Forelimb muscle (tissue), 1 donor: ENCODE measurements around the gene DPYSL5. TPM values are rescaled to one million over a fixed set of nuclear protein-coding genes. Genes with fewer than 3 reads are reported as not detected.
"Not testable (repeated sequence)": the region's sequence is repeated elsewhere in the genome, so short reads cannot be mapped to it uniquely, and the experiment has no call there.

ENCODE experiments used
- DNase-seq: peaks from one replicate; pipeline ENCODE4 v3.0.0-alpha.2; 2013; ENCODE audit warnings: low read depth
- polyA plus RNA-seq: library from polyadenylated mRNA; unstranded; fragments of 120-200 nt; gene quantifications from one replicate; pipeline ENCODE4 v1.2.1, GENCODE V29; 2013; ENCODE audit not compliant: insufficient read length

Gene DPYSL5
- polyA plus RNA-seq, 1 donor, result 19.1 TPM

- DNase-seq, result peak; percentile 22
These were observed 53.6 kb downstream of the DPYSL5 start for GRCh38 chr2:26901326-26902183.

DNA sequence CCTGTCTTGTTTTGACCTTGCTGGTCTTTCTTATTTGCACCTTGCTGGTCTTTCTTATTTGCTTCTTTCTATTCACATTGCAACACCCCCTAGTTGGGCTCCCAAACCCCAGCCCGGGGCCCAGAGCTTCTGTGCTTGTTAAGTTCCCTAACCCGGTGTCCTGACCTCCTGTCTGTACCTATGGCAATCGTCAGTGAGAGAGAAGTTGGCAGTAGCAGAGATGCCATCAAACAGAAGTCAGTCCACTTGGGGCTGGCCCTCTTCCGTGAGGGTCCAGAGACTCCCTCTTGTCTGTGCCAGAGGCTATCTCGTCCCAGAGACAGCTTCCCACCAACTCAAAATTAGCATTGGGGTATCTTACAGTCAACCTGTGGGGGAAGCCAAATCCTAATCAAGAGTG lies 55.7 kb downstream of the DPYSL5 start:
- no peak for DNase-seq

GRCh38 chr2:26904839-26905238 lies 56.9 kb downstream of the DPYSL5 start:
- no peak for DNase-seq

DNA sequence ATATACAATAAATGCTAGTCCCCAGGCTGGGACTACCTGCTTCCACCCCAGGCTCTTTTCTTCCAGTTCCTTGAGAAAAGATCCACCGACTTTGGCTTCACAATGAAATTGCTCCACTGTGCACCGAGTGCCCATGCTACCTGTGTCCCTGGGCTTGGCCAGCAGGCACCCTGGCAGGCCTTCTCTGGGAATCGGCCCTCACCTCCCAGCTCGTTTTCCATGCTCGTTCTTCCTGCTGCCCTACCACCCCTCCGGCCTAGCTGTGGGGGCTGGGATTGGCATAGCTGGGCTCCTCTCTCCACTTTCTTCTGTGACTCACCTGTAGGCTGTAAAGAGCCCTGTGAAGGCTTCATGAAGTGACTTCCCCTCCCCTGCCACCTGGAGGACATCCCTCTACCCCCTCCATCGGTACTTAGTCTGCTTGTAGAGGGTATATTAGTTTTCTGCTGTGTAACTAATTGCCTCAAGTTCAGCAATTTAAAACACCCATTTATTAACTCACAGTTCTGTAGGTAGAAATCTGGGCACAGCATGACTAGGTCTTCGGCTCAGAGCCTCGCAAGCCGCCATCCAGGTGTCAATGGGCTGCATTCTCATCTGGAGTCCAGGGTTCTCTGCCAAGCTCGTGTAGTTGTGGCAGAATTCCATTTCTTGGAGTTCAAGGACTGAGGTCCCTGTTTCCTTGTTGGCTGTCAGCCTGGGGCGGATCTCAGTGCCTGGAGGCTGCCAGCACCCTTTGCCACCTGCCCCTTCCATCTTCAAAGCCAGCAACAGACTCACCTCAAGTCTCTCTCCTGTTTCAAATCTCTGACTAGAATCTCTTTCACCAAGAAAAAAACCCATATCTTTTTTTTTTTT lies 57.6 kb downstream of the DPYSL5 start:
- DNase-seq, result no peak

DNA sequence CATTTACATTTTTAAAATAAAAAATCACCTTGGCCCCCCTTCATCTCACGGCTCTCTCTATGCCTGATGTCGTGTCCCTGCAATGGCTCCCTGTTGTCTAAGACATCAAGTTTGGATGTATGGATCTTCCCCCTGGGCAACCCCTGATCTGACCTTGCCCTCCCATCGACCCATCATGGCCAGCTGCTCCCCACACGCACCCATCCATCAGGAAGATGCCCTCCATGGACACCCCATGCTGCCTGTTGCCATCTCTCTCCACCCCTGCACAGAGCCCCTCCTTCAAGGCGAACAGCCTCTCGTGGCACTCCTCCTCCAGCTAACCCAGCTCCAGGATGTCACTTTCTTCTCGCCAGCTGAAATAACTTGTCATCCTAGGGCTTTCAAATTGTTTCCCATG lies 59.5 kb downstream of the DPYSL5 start:
- no peak for DNase-seq

GRCh38 chr2:26910176-26910575 lies 62.2 kb downstream of the DPYSL5 start:
- DNase-seq, result no peak

GRCh38 chr2:26911911-26912861 lies 64.3 kb downstream of the DPYSL5 start:
- no peak for DNase-seq

DNA sequence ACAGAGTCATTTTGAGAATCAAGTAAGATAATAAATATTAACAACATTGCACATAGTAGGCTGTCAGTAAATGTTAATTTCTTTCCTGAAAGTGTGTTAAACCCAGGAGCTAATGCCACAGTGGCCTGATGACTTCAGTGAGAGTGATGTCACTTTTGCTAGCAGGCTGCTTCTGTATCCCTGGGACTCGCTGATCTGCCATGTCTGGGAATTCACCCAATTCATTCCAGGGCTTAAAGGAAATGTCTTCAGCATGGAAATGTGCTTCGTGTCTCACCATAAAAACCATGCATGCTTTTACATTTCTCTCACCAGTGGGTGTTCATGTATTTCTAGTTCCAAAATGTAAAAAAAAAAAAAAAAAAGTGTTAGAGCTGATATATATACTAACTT lies 65.7 kb downstream of the DPYSL5 start:
- peak; percentile 46 for DNase-seq

GRCh38 chr2:26913999-26914658 lies 66.2 kb downstream of the DPYSL5 start:
- DNase-seq, result no peak

- no peak for DNase-seq
These were observed 66.9 kb downstream of the DPYSL5 start for GRCh38 chr2:26914659-26915310.

DNA sequence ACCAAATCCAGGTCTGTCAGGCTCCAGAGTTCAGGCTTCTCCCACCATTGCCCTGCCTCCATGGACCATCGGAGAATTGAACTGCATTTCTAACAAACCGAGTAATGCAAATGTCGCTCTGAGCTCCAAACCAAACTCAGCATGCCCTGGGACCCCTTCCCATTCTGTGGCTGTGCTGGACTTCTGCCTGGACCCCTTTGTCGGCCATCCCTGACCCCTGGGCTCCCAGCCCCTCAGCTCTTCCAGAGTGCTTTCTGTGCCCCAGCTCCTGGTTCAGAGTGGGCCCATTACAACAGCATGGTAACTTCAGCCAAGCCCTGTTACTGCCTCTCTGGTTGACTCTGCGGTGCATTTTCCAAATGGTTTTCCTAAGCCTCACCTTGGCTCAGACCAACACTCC lies 67.4 kb downstream of the DPYSL5 start:
- no peak for DNase-seq

DNA sequence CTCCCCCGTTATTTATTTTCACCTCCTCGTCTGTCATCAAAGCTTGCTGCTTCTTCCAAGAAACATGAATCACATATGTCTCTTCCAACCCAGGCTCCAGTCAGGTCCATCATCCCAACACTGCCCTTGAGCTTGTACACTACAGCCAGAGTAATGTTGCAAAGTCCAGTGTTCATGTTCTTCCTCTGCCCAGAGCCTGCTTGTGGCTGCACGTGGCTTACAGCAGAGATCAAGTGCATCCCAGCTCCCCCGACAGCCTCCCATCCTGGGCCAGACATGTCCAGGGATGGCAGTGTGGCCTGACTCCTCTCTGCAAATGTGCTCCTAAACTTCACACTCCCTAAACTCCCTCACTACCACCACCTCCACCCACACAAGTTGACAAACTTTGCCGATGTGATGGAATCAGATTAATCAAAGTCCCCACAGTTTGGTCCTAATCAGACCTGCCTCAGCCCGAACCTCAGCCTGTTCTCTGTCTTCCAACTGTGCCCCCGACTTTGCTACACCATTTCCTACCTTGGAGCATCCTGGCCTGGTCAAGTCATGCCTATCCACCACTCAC lies 68.3 kb downstream of the DPYSL5 start:
- no peak for DNase-seq

DNA sequence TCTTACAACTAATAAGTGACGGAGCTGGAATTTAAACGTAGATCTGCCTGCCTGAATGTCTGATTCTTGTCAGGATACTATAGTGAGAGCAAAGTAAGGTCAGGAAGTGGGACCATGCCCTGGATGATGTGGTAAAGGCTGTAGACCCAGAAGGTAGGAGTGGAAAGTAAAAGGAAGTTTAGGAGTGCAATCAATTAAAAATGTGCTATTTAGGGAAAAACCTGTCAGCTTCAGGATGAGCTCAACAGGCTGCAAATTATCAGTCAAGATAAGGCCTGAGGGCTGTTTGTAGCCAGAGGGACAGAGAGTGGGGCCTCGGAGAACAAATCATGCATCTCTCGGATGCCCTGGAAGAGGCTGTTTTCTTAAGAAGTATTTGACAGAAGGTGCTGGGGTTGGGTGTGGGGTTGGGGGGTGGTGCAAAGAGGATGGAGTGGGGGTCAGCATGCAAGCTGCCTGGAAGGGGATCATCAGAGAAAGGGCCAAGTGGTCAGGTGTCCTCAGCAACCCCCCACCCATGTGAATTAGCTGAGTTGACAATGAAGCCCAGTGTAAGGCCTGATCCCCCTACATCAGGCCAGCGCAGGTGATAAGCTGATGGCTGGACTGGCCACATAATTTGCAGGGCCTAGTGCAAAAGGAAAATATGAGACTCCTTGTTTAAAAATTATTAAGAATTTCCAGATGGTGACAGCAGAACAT lies 69.4 kb downstream of the DPYSL5 start:
- no peak for DNase-seq

DNA sequence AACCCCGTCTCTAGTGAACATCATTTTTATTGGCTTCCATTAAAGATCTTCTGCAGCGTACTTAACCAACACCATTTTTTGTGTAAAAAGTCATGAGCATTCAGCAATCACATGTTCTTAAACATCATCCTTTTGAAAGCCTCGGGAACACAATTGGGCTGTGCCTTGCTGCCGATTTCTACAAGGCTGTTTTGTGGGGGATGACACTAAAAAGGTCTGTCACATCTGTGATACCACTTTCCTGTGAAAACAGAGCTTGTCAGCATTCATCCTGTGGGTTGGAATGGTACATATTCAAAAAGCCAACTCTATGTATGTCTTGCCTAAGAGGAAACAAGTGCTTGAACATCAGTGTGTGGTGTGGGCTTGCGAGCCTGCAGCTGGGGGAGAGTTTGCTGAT lies 73.4 kb downstream of the DPYSL5 start:
- DNase-seq, result no peak

- DNase-seq, result no peak
These were observed 74.7 kb downstream of the DPYSL5 start for GRCh38 chr2:26922405-26923188.

DNA sequence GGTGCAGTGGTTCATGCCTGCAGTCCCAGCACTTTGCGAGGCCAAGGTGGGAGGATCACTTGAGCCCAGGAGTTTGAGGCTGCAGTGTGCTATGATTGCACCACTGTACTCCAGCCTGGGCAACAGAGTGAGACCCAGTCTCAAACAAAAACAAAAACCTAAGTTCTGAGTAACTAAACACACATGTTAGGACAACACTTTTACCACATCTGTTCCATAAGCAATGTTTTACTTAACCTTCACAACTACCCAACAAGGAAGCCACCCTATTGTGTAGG lies 75.2 kb downstream of the DPYSL5 start:
- DNase-seq, result not testable (repeated sequence)

DNA sequence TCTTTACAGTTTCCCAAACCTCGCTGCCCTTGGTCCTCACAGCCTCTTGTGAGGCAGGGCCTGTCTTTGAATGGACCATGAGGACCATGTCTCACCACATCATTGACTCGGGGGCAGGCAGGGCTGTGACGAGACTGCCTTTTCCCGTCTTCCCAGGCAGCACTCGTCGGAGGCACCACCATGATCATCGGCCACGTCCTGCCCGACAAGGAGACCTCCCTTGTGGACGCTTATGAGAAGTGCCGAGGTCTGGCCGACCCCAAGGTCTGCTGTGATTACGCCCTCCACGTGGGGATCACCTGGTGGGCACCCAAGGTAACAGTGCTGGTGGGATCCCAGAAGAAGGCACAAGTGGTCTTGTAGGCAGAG lies 76.8 kb downstream of the DPYSL5 start:
- no peak for DNase-seq

- no peak for DNase-seq
These were observed 77.3 kb downstream of the DPYSL5 start for GRCh38 chr2:26925100-26925791.

GRCh38 chr2:26927221-26927620 lies 79.3 kb downstream of the DPYSL5 start:
- no peak for DNase-seq
